Activated T-cell treated with anti-CD3 and anti-CD28 coated beads, Interleukin-2, amount 50 U/mL, for 72 hours (primary cell): ENCODE data around the gene PKNOX2. TPM values are rescaled to one million over a fixed set of nuclear protein-coding genes. Genes with fewer than 3 reads are reported as not detected.

Source experiments
- ATAC-seq, 2 donors: fragments of 150-1000 bp; cut with Tn5 transposase; replicated peaks in 1 of 2; 2 replicates each; pipeline ENCODE4 v1.10.0; 2021; ENCODE audit warnings: moderate library complexity in 2 of 2, mild to moderate bottlenecking in 1 of 2
- DNase-seq, 2 donors: peaks; one replicate each; pipeline ENCODE4 v3.0.0; 2021 to 2022; ENCODE audit warnings: mixed read lengths in 1 of 2
- H3K27ac Mint-ChIP-seq: one replicate; pipeline ENCODE4 v1.8.0; 2022; ENCODE audit warnings: mild to moderate bottlenecking, moderate library complexity, mixed read lengths
- H3K27me3 Mint-ChIP-seq: one replicate; pipeline ENCODE4 v1.8.0; 2022; ENCODE audit warnings: low read depth, mixed read lengths
- H3K36me3 Mint-ChIP-seq, 2 donors: one replicate each; pipeline ENCODE4 v1.8.0; 2022; ENCODE audit warnings: mixed read lengths in 2 of 2, mild to moderate bottlenecking in 1 of 2; ENCODE audit not compliant: insufficient read depth in 2 of 2
- H3K4me1 Mint-ChIP-seq: one replicate; pipeline ENCODE4 v1.8.0; 2022; ENCODE audit warnings: low read depth, mixed read lengths
- H3K4me3 Mint-ChIP-seq, 2 donors: one replicate each; pipeline ENCODE4 v1.8.0; 2022; ENCODE audit warnings: mild to moderate bottlenecking in 2 of 2, mixed read lengths in 2 of 2, moderate library complexity in 2 of 2
- H3K9me3 Mint-ChIP-seq, 2 donors: one replicate each; pipeline ENCODE4 v1.8.0; 2022; ENCODE audit warnings: mixed read lengths in 2 of 2
- total RNA-seq, 2 donors: library from RNA; stranded (reverse); gene quantifications; one replicate each; pipeline ENCODE4 v1.2.3, GENCODE V29; 2022

The PKNOX2 gene
- total RNA-seq, 2 donors from 2014 or later, result not detected

DNA sequence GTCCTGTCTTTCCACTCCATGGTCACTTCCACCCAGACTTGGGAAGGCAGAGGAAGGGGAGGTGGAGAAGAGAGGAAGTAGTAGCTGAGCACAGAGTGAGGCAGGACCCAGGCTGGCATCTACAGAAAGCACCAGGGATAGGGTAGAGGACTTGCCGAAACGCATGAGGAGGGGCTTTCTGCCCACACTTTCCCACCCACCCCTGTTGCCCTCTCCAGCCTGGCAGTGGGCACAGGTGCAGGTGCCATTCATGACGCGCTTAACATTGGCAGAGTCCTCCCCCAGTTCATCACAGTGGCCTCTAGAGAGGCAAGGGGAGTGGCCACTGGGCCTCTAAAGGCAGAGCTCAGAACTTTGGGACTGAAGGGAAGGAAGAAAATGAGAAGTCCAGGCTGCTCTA is 249.6 kb downstream of the PKNOX2 start:
- no peaks in the 10 kb centered on the region for H3K36me3 Mint-ChIP-seq
- peaks cover 13% of the 10 kb centered on the region for H3K27me3 Mint-ChIP-seq
- H3K4me1 Mint-ChIP-seq, result no peaks in the 10 kb centered on the region
- DNase-seq (no peak), ATAC-seq (no peak)
- H3K4me3 Mint-ChIP-seq, result no peak overlapping the region
- H3K27ac Mint-ChIP-seq, result no peak overlapping the region
- H3K9me3 Mint-ChIP-seq, result no peaks in the 10 kb centered on the region

DNA sequence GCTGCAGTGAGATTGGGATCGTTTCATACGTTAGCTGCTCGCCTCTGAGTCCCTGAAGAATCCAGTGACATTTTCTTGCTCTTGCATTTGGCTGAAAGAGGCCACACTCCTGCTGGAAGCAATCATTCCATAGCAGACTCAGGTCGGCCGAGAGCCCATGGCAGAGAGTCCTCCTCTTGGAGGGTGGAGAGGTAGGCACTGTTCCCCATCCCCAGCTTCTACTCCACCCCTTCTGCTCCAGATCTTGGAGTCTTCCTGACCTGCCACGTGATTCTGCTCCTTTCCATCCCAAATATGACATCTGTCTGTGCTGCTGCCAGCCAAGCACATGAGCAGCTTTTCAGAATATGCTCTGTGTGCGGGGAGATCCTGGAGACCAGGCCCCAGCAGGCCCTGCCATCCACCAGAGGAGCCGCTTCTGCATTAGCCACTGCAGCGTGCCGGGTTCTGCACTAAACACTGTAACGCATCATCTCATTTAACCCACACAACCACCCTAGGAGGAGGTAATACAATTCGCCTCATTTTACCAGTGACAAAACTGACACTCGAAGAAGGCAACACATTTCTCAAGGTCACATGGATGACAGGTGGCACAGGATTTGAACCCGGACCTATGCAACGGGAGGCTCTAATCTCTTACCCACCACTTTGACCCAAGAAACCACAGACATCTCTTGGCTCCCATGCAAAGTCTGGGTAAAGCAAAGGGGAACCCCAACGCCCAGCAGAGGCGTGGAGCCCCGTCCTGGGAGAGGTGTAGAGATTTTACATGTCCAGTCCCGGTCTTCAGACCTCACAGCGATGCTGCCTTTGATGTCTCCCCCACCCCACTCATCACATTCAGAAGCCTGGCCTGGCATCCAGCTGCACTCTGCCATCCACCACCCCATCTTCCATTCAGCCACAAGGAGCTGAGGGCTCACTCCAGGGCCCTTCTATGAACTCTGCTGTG is 252.7 kb downstream of the PKNOX2 start:
- H3K9me3 Mint-ChIP-seq, result no peaks in the 10 kb centered on the region
- H3K4me3 Mint-ChIP-seq, result no peak overlapping the region
- DNase-seq, result no peak
- H3K27ac Mint-ChIP-seq, result no peak overlapping the region
- H3K27me3 Mint-ChIP-seq, result peaks cover 7% of the 10 kb centered on the region
- H3K36me3 Mint-ChIP-seq, result no peaks in the 10 kb centered on the region
- no peaks in the 10 kb centered on the region for H3K4me1 Mint-ChIP-seq
- ATAC-seq, result no peak

DNA sequence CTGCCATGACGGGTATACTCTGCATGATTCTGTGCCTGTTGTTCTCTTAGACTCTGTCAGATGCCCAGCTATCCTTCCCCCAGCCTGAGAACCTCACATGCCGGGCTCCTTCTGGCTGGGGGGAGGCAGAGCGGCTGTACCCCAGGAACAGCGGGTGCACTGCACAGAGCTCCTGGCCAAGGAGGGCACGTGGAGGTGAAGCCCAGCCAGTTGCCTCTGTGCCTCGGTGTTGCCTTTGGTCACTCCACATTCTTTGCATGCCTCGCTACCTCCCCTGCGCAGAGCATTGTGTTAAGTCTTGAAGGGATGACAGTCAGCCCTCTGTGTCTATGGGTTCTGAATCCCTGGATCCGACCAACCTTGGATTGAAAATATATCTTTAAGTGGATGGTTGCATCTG is 253.8 kb downstream of the PKNOX2 start:
- Mint-ChIP-seq H3K27ac (no peak overlapping the region), H3K4me1 (no peaks in the 10 kb centered on the region), H3K36me3 (no peaks in the 10 kb centered on the region), H3K9me3 (no peaks in the 10 kb centered on the region), H3K27me3 (peaks cover 7% of the 10 kb centered on the region), H3K4me3 (no peak overlapping the region)
- no peak for ATAC-seq
- DNase-seq, result no peak

DNA sequence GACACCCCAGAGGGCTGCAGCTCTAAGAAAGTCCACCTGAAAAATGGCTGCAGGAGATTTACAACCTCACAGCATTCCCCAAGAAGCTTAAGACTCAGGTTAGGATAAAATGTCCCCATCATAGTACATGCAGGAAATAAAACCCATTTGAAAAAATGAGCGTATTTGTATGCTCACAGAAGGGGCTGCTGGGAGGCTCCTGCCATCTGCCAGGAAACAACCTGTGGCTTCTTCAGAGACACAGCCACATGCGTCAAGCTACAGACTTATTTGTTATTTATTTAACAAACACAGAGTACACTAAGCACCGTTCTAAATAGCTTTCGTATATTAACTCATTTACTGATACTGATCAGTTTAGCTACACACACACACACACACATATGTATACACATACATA is 258.1 kb downstream of the PKNOX2 start:
- ATAC-seq (no peak), DNase-seq (no peak)
- no peak overlapping the region for H3K4me3 Mint-ChIP-seq
- H3K36me3 Mint-ChIP-seq, result no peaks in the 10 kb centered on the region
- H3K9me3 Mint-ChIP-seq, result no peaks in the 10 kb centered on the region
- H3K27me3 Mint-ChIP-seq, result peaks cover 16% of the 10 kb centered on the region
- H3K4me1 Mint-ChIP-seq, result no peaks in the 10 kb centered on the region
- no peak overlapping the region for H3K27ac Mint-ChIP-seq

DNA sequence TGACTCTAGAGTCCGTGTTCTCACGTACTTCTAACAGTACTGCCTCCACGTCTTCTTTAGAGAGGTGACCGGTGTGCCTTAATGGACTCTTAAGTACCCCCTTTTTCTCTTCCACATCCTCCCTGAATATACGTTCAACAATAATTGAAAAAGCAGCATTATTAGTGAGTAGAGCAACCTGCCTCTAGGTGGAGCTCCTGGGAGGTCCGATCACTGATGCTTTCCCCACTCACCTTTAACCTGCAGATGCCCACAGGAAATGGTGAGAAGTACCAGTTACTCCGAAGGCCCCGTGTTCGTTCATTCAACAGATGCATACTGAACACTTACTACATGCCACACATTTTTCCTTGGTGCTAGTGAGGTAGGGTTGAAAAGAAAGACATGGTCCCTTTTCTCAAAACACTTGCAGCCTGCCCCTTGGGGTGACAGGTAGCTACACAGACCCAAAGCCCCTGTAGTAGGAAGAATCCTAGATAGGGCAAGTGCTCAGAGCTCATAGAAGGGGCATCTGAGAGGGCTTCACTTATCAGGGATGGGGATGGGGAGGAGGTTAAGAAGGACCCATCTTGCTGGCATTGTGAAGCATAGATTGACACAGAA is 258.8 kb downstream of the PKNOX2 start:
- DNase-seq (peak in 1 of 2 donors; percentile 18), ATAC-seq (peak; percentile 15 to 32)
- no peaks in the 10 kb centered on the region for H3K9me3 Mint-ChIP-seq
- H3K4me1 Mint-ChIP-seq, result no peaks in the 10 kb centered on the region
- no peak overlapping the region for H3K4me3 Mint-ChIP-seq
- peaks cover 23% of the 10 kb centered on the region for H3K27me3 Mint-ChIP-seq
- no peaks in the 10 kb centered on the region for H3K36me3 Mint-ChIP-seq
- no peak overlapping the region for H3K27ac Mint-ChIP-seq

GRCh38 chr11:125425601-125426000 is 261.1 kb downstream of the PKNOX2 start:
- Mint-ChIP-seq H3K27ac (no peak overlapping the region), H3K9me3 (no peaks in the 10 kb centered on the region), H3K4me3 (no peak overlapping the region), H3K4me1 (no peaks in the 10 kb centered on the region), H3K36me3 (no peaks in the 10 kb centered on the region), H3K27me3 (peaks cover 25% of the 10 kb centered on the region)
- DNase-seq (no peak), ATAC-seq (no peak)

DNA sequence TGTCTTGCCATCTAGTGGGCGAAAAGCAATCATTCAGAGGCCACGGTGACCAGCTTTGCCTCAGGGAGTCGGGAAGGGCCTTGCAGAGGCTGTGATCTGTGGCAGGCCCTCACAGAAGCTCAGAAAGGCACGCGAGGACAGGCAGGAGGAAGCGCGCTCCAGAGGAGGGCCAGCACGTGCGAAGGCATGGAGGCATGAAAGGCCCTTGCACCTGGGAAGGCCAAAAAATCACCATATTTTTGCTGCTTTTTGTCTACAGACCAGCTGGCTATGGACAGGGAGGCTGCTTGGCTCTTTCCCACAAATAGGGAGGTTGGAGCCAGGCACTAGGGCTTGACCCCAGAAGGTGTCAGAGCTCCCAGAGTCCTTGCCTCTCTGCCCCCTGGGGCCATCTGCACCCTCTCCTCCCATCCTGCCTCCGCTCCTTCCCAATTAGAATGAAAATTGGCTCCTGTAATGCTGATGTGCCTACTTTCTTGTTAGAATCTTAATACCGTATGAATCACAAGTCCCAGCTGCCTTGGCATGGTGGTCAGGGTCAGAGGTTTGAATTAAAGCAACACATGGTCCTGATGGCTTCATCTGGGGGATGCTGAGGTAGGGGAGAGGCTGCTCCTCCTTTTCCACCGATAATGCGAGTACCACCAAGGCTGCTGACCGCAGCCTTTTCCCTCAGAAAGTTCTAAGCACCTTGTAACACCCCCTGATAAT is 262.4 kb downstream of the PKNOX2 start:
- H3K4me1 Mint-ChIP-seq, result no peaks in the 10 kb centered on the region
- H3K27me3 Mint-ChIP-seq, result peaks cover 25% of the 10 kb centered on the region
- H3K36me3 Mint-ChIP-seq, result no peaks in the 10 kb centered on the region
- no peak overlapping the region for H3K4me3 Mint-ChIP-seq
- no peak for ATAC-seq
- H3K9me3 Mint-ChIP-seq, result no peaks in the 10 kb centered on the region
- H3K27ac Mint-ChIP-seq, result no peak overlapping the region
- DNase-seq, result no peak

GRCh38 chr11:125428486-125429173 is 264.1 kb downstream of the PKNOX2 start:
- Mint-ChIP-seq H3K4me1 (no peaks in the 10 kb centered on the region), H3K4me3 (no peak overlapping the region), H3K36me3 (no peaks in the 10 kb centered on the region), H3K27ac (no peak overlapping the region), H3K27me3 (peaks cover 36% of the 10 kb centered on the region), H3K9me3 (no peaks in the 10 kb centered on the region)
- DNase-seq, result no peak
- ATAC-seq, result no peak

DNA sequence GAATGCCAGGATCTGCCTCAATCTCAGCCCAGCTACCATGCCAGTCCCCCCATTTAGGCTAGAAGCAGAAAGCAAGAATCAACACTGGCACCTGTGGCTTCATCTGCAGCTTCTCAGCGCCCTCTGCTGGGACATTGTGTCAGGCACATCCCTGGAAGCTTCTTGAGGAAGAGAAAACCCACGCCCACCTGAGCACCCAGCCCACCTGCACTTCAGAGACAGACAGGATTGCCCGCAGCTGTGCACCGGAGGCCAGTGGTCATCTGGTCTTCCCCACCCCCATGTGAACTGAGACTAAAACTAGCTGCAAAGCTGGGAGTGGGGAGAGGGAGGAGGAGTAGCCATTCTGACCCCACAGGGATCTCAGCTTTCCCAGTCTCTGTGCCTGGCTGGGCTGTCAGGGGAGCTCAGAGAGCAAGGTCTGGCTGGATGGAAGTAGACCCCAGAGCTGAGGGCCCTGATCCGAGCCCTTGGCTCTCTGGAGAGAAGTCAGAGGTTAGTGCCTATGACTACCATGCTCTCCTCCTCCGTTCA is 264.7 kb downstream of the PKNOX2 start:
- Mint-ChIP-seq H3K9me3 (no peaks in the 10 kb centered on the region), H3K27ac (no peak overlapping the region), H3K27me3 (peaks cover 42% of the 10 kb centered on the region), H3K4me1 (no peaks in the 10 kb centered on the region), H3K36me3 (no peaks in the 10 kb centered on the region), H3K4me3 (no peak overlapping the region)
- ATAC-seq, result peak; percentile 47 to 51
- DNase-seq, result peak; percentile 55 to 57

DNA sequence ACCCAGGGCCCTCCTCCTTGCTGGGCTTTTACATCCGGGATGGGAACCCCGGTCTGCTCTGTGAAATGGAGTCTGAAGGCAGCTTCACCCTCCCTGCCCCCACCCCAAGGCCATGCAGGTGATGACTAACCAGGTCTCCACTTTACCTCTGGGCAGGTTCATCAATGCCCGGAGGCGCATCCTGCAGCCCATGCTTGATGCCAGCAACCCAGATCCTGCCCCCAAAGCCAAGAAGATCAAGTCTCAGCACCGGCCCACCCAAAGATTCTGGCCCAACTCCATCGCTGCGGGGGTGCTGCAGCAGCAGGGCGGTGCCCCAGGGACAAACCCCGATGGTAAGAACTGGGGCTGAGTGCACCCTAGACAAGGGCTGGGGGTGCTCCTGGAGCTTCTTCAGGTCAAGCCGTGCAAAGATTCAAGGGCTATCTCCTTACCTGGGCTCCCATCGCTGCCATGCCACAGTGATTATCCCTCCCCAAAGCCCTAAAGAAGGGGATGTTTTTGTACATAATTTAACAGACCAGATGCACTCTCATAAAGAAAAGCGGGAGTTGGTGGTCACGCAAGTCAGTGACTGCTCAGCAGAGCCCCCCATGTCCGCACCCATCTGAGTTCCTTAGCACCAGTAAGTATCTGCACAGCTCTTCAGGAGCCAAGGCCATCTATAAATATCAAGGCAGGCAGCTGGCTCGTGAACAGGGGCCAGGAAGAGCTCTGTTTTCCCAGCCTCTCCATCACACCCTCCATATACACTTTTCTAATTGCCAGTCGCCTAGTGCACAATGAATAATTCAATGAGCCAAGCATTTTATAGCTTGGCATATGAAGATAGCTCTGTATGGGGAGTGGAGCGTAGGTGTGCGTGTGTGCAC is 265.5 kb downstream of the PKNOX2 start:
- Mint-ChIP-seq H3K36me3 (no peaks in the 10 kb centered on the region), H3K9me3 (no peaks in the 10 kb centered on the region), H3K27ac (no peak overlapping the region), H3K27me3 (peaks cover 46% of the 10 kb centered on the region), H3K4me1 (no peaks in the 10 kb centered on the region), H3K4me3 (no peak overlapping the region)
- ATAC-seq, result no peak
- no peak for DNase-seq

GRCh38 chr11:125431009-125431408 is 266.5 kb downstream of the PKNOX2 start:
- ATAC-seq, result no peak
- no peak overlapping the region for H3K4me3 Mint-ChIP-seq
- no peaks in the 10 kb centered on the region for H3K9me3 Mint-ChIP-seq

DNA sequence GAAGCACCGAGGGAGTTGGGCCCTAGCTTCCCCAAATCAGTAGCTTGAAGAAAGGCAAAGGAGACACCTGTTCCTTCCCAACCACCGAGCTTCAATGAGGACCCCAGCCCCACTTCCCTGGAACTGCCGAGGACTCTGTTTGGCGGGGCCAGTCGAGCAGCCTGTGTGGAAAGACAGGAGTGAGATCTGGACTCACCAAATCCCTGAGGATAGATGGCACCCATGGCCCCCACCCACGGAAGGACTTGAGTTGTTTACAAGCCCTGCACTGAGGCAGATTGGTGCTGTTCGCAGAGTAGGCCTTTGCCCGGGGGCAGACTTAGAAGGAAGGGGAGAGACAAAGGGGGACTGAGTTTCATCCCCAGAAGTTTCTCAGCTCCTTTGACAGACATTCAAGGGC is 266.9 kb downstream of the PKNOX2 start:
- H3K27ac Mint-ChIP-seq, result no peak overlapping the region
- no peaks in the 10 kb centered on the region for H3K9me3 Mint-ChIP-seq
- H3K4me1 Mint-ChIP-seq, result no peaks in the 10 kb centered on the region
- no peak for ATAC-seq
- H3K4me3 Mint-ChIP-seq, result no peak overlapping the region
- DNase-seq, result no peak
- peaks cover 41% of the 10 kb centered on the region for H3K27me3 Mint-ChIP-seq
- no peaks in the 10 kb centered on the region for H3K36me3 Mint-ChIP-seq

More at GRCh38 chr11:125431009-125431408, 266.5 kb downstream of the PKNOX2 start:
- Mint-ChIP-seq H3K27ac (no peak overlapping the region), H3K27me3 (peaks cover 45% of the 10 kb centered on the region), H3K4me1 (no peaks in the 10 kb centered on the region), H3K36me3 (no peaks in the 10 kb centered on the region)
- DNase-seq, result no peak
